KMS-11 (cell line): ENCODE results near the gene PKHD1.

Experiments used
- H2AFZ ChIP-seq: fragments of 200-600 bp; sonication (generic); 2 replicates; pipeline ENCODE4 v1.6.1; 2016; ENCODE audit warnings: antibody characterized with exemption, mixed run types, low read depth
- H3K27ac ChIP-seq: fragments of 200-600 bp; sonication (generic); 2 replicates; pipeline ENCODE4 v1.6.1; 2016; ENCODE audit warnings: mild to moderate bottlenecking, mixed run types
- H3K27me3 ChIP-seq: fragments of 200-600 bp; sonication (generic); 2 replicates; pipeline ENCODE4 v1.6.1; 2017; ENCODE audit warnings: mild to moderate bottlenecking, low read depth, mixed run types, moderate library complexity; ENCODE audit not compliant: insufficient read depth
- H3K36me3 ChIP-seq: fragments of 200-600 bp; sonication (generic); 2 replicates; pipeline ENCODE4 v1.6.1; 2017; ENCODE audit warnings: mild to moderate bottlenecking, mixed run types; ENCODE audit not compliant: insufficient read depth
- H3K4me1 ChIP-seq: fragments of 200-600 bp; sonication (generic); 2 replicates; pipeline ENCODE4 v1.6.1; 2016; ENCODE audit warnings: mild to moderate bottlenecking, low read depth, mixed run types; ENCODE audit not compliant: poor library complexity, severe bottlenecking
- H3K4me2 ChIP-seq: fragments of 200-600 bp; sonication (generic); 2 replicates; pipeline ENCODE4 v1.7.0; 2016; ENCODE audit warnings: mild to moderate bottlenecking, mixed run types
- H3K4me3 ChIP-seq: fragments of 200-600 bp; sonication (generic); IDR thresholded peaks from 2 replicates; pipeline ENCODE4 v1.6.1; 2017; ENCODE audit warnings: low read depth, low read length, mixed read lengths; ENCODE audit not compliant: insufficient read depth
- H3K79me2 ChIP-seq: fragments of 200-600 bp; sonication (generic); 2 replicates; pipeline ENCODE4 v1.6.1; 2016; ENCODE audit warnings: low read depth, mixed run types; ENCODE audit not compliant: insufficient read depth
- H3K9ac ChIP-seq: fragments of 200-600 bp; sonication (generic); 2 replicates; pipeline ENCODE4 v1.6.1; 2016; ENCODE audit warnings: mild to moderate bottlenecking, mixed run types
- H4K20me1 ChIP-seq: fragments of 200-600 bp; sonication (generic); 2 replicates; pipeline ENCODE4 v1.6.1; 2016; ENCODE audit warnings: mild to moderate bottlenecking, mixed run types; ENCODE audit not compliant: insufficient read depth
- CTCF ChIP-seq: fragments of 200-600 bp; sonication (generic); conservative IDR thresholded peaks from 2 replicates; pipeline ENCODE4 v1.6.1; 2017; ENCODE audit warnings: low read depth, mild to moderate bottlenecking, antibody characterized with exemption, low read length, moderate library complexity, mixed read lengths

PKHD1 gene

GRCh38 chr6:51644426-51644825 is 443.0 kb downstream of the PKHD1 start:
- Histone ChIP-seq H3K79me2 (no peaks in the 10 kb centered on the region), H3K9ac (no peak overlapping the region), H3K27me3 (no peaks in the 10 kb centered on the region), H4K20me1 (0 out of 2 replicates have a peak, but pooled peaks cover 4% of the 10 kb centered on the region), H3K4me1 (peaks cover 5% of the 10 kb centered on the region), H3K36me3 (no peaks in the 10 kb centered on the region), H3K27ac (no peak overlapping the region), H3K4me2 (no peak overlapping the region), H3K4me3 (no peak overlapping the region), H2AFZ (no peak overlapping the region)
- no peak for TF ChIP-seq CTCF

- Histone ChIP-seq H3K4me2 (no peak overlapping the region), H2AFZ (no peak overlapping the region), H4K20me1 (no peaks in the 10 kb centered on the region), H3K27ac (no peak overlapping the region), H3K79me2 (no peaks in the 10 kb centered on the region), H3K4me3 (no peak overlapping the region), H3K4me1 (no peaks in the 10 kb centered on the region), H3K27me3 (no peaks in the 10 kb centered on the region), H3K9ac (no peak overlapping the region), H3K36me3 (no peaks in the 10 kb centered on the region)
- TF ChIP-seq CTCF = no peak
These were observed 447.4 kb downstream of the PKHD1 start for GRCh38 chr6:51640021-51640420.

- Histone ChIP-seq H3K4me2 (no peak overlapping the region), H4K20me1 (no peaks in the 10 kb centered on the region), H2AFZ (no peak overlapping the region), H3K4me3 (no peak overlapping the region), H3K79me2 (no peaks in the 10 kb centered on the region), H3K27me3 (no peaks in the 10 kb centered on the region), H3K36me3 (no peaks in the 10 kb centered on the region), H3K27ac (no peak overlapping the region), H3K9ac (no peak overlapping the region), H3K4me1 (no peaks in the 10 kb centered on the region)
- no peak for TF ChIP-seq CTCF
These were observed 454.0 kb downstream of the PKHD1 start for GRCh38 chr6:51633424-51633823.

- TF ChIP-seq CTCF = no peak
- H3K27me3 ChIP-seq = no peaks in the 10 kb centered on the region
- H4K20me1 ChIP-seq = no peaks in the 10 kb centered on the region
- H3K4me3 ChIP-seq = no peak overlapping the region
- H3K4me1 ChIP-seq = no peaks in the 10 kb centered on the region
- no peak overlapping the region for H3K9ac ChIP-seq
- H2AFZ ChIP-seq = no peak overlapping the region
- no peak overlapping the region for H3K4me2 ChIP-seq
- H3K79me2 ChIP-seq = no peaks in the 10 kb centered on the region
- no peak overlapping the region for H3K27ac ChIP-seq
- H3K36me3 ChIP-seq = no peaks in the 10 kb centered on the region
These were observed 457.4 kb downstream of the PKHD1 start for GRCh38 chr6:51630011-51630410.

GRCh38 chr6:51626391-51626790 is 461.0 kb downstream of the PKHD1 start:
- no peak for TF ChIP-seq CTCF

More at GRCh38 chr6:51626391-51626790, 461.0 kb downstream of the PKHD1 start:
- H3K27ac ChIP-seq = no peak overlapping the region
- no peak overlapping the region for H3K9ac ChIP-seq
- H3K27me3 ChIP-seq = no peaks in the 10 kb centered on the region
- no peak overlapping the region for H3K4me3 ChIP-seq
- no peak overlapping the region for H2AFZ ChIP-seq
- H3K36me3 ChIP-seq = no peaks in the 10 kb centered on the region
- H3K4me1 ChIP-seq = no peaks in the 10 kb centered on the region
- no peaks in the 10 kb centered on the region for H4K20me1 ChIP-seq
- no peak overlapping the region for H3K4me2 ChIP-seq
- no peaks in the 10 kb centered on the region for H3K79me2 ChIP-seq
